ENCODE data around the gene PIAS3.
"Not testable (repeated sequence)": the region's sequence is repeated elsewhere in the genome, so short reads cannot be mapped to it uniquely, and the experiment has no call there.

Gene PIAS3

GRCh38 chr1:145871994-145872924 is 13.4 kb upstream of the PIAS3 start:
- DNase-seq, result peak; percentile 61

GRCh38 chr1:145868232-145868631 is 9.4 kb upstream of the PIAS3 start:
- no peak for DNase-seq

- no peak for DNase-seq
These were observed 4.6 kb upstream of the PIAS3 start for GRCh38 chr1:145863282-145864018.

- peak; percentile 89 for DNase-seq
These were observed 676 bp upstream of the PIAS3 start for GRCh38 chr1:145859491-145860023.

- DNase-seq, result peak; percentile 76
These were observed 512 bp downstream of the PIAS3 start for GRCh38 chr1:145858238-145858900.

GRCh38 chr1:145857170-145857569 is 1.7 kb downstream of the PIAS3 start:
- DNase-seq, result no peak

- DNase-seq, result no peak
These were observed 3.4 kb downstream of the PIAS3 start for GRCh38 chr1:145855426-145855948.

- DNase-seq, result peak; percentile 33
These were observed 9.3 kb downstream of the PIAS3 start for GRCh38 chr1:145849356-145850160.

GRCh38 chr1:145847827-145848226 is 11.1 kb downstream of the PIAS3 start:
- no peak for DNase-seq

- DNase-seq, result peak; percentile 44
These were observed 12.7 kb downstream of the PIAS3 start for GRCh38 chr1:145846201-145846612.

- DNase-seq, result peak; percentile 87
These were observed 13.2 kb downstream of the PIAS3 start, which contains the start of gene NUDT17 for GRCh38 chr1:145845514-145846161. TSS of gene NUDT17 (plus strand) at chr1:145845630. CDS start at chr1:145845641, 11 bp downstream.

GRCh38 chr1:145845144-145845513 is 13.8 kb downstream of the PIAS3 start:
- no peak for DNase-seq

- peak; percentile 9 for DNase-seq
These were observed 15.8 kb downstream of the PIAS3 start for GRCh38 chr1:145843031-145843430.

GRCh38 chr1:145837656-145838055 is 21.2 kb downstream of the PIAS3 start:
- no peak for DNase-seq

GRCh38 chr1:145830810-145831209 is 28.1 kb downstream of the PIAS3 start:
- DNase-seq, result not testable (repeated sequence)

GRCh38 chr1:145828367-145829026 is 30.4 kb downstream of the PIAS3 start:
- no peak for DNase-seq

GRCh38 chr1:145827966-145828365 is 30.9 kb downstream of the PIAS3 start:
- DNase-seq, result no peak

- DNase-seq, result no peak
These were observed 32.9 kb downstream of the PIAS3 start for GRCh38 chr1:145826030-145826429.

GRCh38 chr1:145824499-145824842 is 34.4 kb downstream of the PIAS3 start:
- DNase-seq, result no peak

GRCh38 chr1:145823565-145824498 is 35.0 kb downstream of the PIAS3 start, which contains the start of the genes POLR3C and RNF115:
TSS of gene POLR3C (plus strand) at chr1:145824200. CDS start at chr1:145825777, 1,577 bp downstream.
TSS of gene RNF115 (minus strand) at chr1:145824095. CDS start at chr1:145823873, 222 bp downstream.
- DNase-seq, result peak; percentile 89

Measured in stimulated activated CD8-positive, alpha-beta memory T cell treated with anti-CD3 and anti-CD28 coated beads, Interleukin-4, amount 100 ng/mL, for 48 hours (primary cell).